Peyer's patch (tissue), 4 donors: ENCODE data around the gene TMUB1. TPM values are rescaled to one million over a fixed set of nuclear protein-coding genes. Genes with fewer than 3 reads are reported as not detected.

ENCODE experiments used
- DNase-seq, 3 donors: peaks; one replicate each; pipeline ENCODE4 v3.0.0-alpha.2; 2017 to 2019
- H3K27ac ChIP-seq, 4 donors: fragments of 200-600 bp; sonication (generic); one replicate each; pipeline ENCODE4 v1.5.1; 2016 to 2019
- H3K27me3 ChIP-seq, 2 donors: fragments of 200-600 bp; sonication (generic); one replicate each; pipeline ENCODE4 v1.5.1; 2019
- H3K36me3 ChIP-seq, 3 donors: fragments of 200-600 bp; sonication (generic); one replicate each; pipeline ENCODE4 v1.5.1; 2016 to 2019
- H3K4me1 ChIP-seq, 4 donors: fragments of 200-600 bp; sonication (generic); one replicate each; pipeline ENCODE4 v1.5.1; 2016 to 2019
- H3K4me3 ChIP-seq, 4 donors: fragments of 200-600 bp; sonication (generic); 1 replicate in 3 of 4; 2 replicates in 1 of 4; pipeline ENCODE4 v1.5.1; 2016 to 2019; ENCODE audit warnings: mild to moderate bottlenecking in 1 of 4
- H3K9me3 ChIP-seq, 4 donors: fragments of 200-600 bp; sonication (generic); one replicate each; pipeline ENCODE4 v1.5.1; 2016 to 2019; ENCODE audit warnings: mild to moderate bottlenecking in 1 of 4
- POLR2A ChIP-seq, 2 donors: fragments of 450-650 bp; IDR thresholded peaks; one replicate each; pipeline ENCODE4 v1.5.1; 2017; ENCODE audit warnings: antibody characterized with exemption in 2 of 2, mild to moderate bottlenecking in 2 of 2, moderate library complexity in 2 of 2
- total RNA-seq, 4 donors: library from RNA; depleted of rRNA; stranded (reverse); fragments of >200 nt; gene quantifications; one replicate each; pipeline ENCODE4 v1.1.0, GENCODE V29; 2016
- TF ChIP-seq, protein P1 (sequence below), 6 experiments: fragments of 450-650 bp in 4 of 6; fragments of 200-600 bp in 2 of 6; sonication (generic) in 1 of 6; IDR thresholded peaks; one replicate each; pipeline ENCODE4 v1.5.1; 2017 to 2019; ENCODE audit warnings: antibody characterized with exemption in 6 of 6, mild to moderate bottlenecking in 3 of 6, moderate library complexity in 1 of 6

The TMUB1 gene
- total RNA-seq, 4 donors from 2014 or later: 38.0 to 113 (median 100) TPM

DNA sequence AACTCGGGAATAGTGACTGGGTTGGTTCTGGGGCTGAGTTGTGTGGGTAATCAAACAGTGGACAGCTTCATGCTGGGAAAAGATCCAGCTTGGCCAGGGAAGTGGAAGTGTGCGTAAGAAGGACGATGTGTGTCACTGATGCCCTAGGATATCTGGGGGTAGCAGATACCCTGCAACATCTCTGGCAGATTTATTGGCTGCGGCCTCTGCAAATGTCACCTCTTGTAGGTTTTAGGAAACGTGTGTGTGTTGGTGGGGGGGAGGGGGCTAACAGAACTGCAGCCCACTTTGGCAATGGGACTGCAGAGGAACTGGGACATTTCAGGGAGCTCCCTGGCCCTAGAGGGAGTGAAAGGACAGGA is 2.0 kb upstream of the TMUB1 start:
- TF ChIP-seq, protein P1, sequence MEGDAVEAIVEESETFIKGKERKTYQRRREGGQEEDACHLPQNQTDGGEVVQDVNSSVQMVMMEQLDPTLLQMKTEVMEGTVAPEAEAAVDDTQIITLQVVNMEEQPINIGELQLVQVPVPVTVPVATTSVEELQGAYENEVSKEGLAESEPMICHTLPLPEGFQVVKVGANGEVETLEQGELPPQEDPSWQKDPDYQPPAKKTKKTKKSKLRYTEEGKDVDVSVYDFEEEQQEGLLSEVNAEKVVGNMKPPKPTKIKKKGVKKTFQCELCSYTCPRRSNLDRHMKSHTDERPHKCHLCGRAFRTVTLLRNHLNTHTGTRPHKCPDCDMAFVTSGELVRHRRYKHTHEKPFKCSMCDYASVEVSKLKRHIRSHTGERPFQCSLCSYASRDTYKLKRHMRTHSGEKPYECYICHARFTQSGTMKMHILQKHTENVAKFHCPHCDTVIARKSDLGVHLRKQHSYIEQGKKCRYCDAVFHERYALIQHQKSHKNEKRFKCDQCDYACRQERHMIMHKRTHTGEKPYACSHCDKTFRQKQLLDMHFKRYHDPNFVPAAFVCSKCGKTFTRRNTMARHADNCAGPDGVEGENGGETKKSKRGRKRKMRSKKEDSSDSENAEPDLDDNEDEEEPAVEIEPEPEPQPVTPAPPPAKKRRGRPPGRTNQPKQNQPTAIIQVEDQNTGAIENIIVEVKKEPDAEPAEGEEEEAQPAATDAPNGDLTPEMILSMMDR (IDR thresholded peaks at IDR 0.05): no peak
- no peak for TF ChIP-seq POLR2A (IDR thresholded peaks at IDR 0.05)
- Histone ChIP-seq H3K27me3 (no peaks in the 10 kb centered on the region), H3K36me3 (no peaks in the 10 kb centered on the region), H3K4me1 (peaks cover 3 to 56% (median 34%) of the 10 kb centered on the region in 4 donors), H3K4me3 (peak overlapping the region in 2 of 4 donors; percentile 46 to 94), H3K27ac (peak overlapping the region in 3 of 4 donors; percentile 79 to 91 (median 83)), H3K9me3 (no peaks in the 10 kb centered on the region)
- no peak for DNase-seq

DNA sequence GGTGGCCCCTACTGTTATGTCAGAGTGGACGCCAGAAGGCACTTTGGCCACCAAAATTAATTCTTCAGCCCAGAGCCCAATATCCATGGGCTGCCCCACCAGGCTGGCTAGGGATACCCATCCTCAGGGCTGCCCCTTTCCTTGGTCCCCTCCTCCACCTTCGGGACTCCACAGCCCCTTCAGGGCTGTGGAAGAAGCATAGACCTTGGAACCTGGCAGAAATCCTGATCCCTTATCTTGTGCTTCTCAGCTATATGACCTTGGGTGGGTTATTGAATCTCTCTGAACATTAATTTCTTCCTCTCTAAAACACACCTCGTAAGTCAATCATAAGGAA is 499 bp upstream of the TMUB1 start:
- no peaks in the 10 kb centered on the region for H3K27me3 ChIP-seq
- no peaks in the 10 kb centered on the region for H3K9me3 ChIP-seq
- peak overlapping the region; percentile 95 to 97 (median 96) for H3K27ac ChIP-seq
- TF ChIP-seq POLR2A (IDR thresholded peaks at IDR 0.05): no peak
- TF ChIP-seq, protein P1 (IDR thresholded peaks at IDR 0.05): no peak
- peak overlapping the region; percentile 90 to 96 (median 92) for H3K4me3 ChIP-seq
- H3K4me1 ChIP-seq: peaks cover 3 to 56% (median 43%) of the 10 kb centered on the region in 4 donors
- no peak for DNase-seq
- no peaks in the 10 kb centered on the region for H3K36me3 ChIP-seq

DNA sequence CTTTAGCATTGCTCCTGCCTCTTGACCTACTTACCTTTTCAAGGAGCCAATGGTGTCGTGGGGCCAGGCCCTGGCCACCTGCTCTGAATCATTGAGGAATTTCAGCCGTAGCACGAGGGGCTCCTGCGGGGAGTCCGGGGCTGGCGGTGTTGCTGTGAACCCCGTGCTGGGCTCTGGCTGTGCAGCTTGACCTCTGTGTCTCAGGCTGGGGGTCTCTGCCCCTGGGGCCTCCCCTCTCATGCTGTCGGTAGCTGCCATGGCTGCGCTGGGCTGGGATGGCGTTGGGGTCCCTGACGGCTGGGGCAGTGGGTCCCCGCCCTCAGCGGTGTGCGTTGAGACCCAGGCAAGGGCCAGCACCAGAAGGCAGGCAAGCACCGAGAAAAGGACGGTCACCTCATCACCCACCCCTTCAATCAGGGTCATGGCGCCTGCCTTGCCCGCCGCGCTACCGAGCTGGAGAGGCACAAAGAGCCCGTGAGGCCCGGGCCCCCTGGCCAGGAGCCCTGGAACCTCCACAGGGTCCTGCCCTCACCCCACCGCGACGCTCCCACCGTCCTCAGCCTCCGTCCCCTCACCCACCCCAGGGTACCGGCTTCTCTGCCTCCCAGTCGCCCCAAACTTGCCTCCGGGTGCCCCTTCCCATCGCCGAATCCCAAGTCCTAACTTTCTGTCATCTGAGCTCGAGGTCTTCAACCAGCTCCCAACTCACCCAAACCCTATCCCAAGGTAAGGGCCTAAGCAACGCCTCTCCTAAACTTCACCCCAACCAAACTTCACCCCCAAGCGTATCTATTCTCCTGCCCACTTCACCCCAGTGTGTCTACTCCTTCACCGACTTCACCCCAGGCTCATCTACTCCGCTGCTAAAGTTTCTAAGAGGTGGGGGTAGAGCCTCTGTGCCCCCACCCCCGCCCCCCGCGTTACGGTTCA is 887 bp downstream of the TMUB1 start:
- peak in 1 of 3 donors; percentile 48 for DNase-seq
- Histone ChIP-seq H3K27ac (peak overlapping the region; percentile 95 to 97 (median 96)), H3K4me1 (peaks cover 3 to 52% (median 37%) of the 10 kb centered on the region in 4 donors), H3K9me3 (no peaks in the 10 kb centered on the region), H3K27me3 (no peaks in the 10 kb centered on the region), H3K36me3 (no peaks in the 10 kb centered on the region), H3K4me3 (peak overlapping the region; percentile 90 to 96 (median 94))
- TF ChIP-seq, protein P1 (IDR thresholded peaks at IDR 0.05): no peak
- TF ChIP-seq POLR2A (IDR thresholded peaks at IDR 0.05): no peak

DNA sequence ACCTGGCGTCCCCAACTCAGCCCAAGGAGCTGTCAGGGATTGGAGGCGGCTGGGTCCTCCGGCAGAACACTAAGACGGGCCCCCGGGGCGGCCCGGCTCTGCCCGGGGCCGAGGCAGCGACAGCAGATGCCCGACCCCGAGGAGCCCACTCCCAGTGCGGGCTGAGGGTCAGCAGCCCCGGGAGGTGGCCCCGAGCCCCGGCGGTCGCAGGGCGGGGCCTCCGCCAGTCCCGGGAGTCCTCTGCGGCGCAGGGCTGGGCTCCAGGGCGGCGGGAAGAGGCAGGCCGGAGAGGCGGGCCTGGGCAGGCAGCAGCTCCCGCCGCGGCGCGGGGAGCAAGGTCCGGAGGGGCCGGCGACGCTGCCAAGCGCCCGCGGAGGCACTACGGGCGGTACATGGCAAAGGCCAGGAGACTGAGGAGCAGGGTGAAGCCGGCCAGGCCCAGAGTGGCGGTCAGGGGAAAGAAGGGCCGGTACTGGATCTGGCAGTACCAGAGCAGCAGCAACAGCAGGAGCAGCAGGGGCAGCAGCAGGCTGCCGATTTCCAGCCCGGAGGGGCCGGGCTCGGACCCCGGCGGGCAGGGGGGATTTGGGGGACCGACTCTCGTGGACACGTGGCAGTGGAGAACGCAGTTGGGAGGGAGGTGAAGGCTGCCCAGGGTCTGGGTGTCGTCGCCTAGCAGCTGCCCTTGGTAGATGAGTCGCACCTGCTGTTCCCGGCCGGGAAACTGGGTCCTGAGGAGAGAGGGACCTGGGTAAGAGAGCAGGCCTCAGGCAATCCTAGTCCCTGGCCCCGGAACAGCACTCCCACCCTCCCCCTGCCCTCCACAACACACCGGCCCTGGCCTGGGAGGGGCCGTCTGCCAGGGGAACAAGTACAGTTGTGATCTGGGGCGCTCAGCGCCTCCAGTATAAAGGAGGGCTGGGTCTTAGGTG is 1.9 kb downstream of the TMUB1 start:
- Histone ChIP-seq H3K4me1 (peaks cover 3 to 52% (median 34%) of the 10 kb centered on the region in 4 donors), H3K27me3 (no peaks in the 10 kb centered on the region), H3K27ac (peak overlapping the region; percentile 95 to 97 (median 96)), H3K4me3 (peak overlapping the region; percentile 93 to 96 (median 95)), H3K9me3 (no peaks in the 10 kb centered on the region), H3K36me3 (peaks cover 0 to 8% (median 0%) of the 10 kb centered on the region in 3 donors)
- TF ChIP-seq, protein P1 (IDR thresholded peaks at IDR 0.05): no peak
- TF ChIP-seq POLR2A (IDR thresholded peaks at IDR 0.05): peak in 1 of 2 donors; percentile 30
- peak in 2 of 3 donors; percentile 65 to 83 for DNase-seq

DNA sequence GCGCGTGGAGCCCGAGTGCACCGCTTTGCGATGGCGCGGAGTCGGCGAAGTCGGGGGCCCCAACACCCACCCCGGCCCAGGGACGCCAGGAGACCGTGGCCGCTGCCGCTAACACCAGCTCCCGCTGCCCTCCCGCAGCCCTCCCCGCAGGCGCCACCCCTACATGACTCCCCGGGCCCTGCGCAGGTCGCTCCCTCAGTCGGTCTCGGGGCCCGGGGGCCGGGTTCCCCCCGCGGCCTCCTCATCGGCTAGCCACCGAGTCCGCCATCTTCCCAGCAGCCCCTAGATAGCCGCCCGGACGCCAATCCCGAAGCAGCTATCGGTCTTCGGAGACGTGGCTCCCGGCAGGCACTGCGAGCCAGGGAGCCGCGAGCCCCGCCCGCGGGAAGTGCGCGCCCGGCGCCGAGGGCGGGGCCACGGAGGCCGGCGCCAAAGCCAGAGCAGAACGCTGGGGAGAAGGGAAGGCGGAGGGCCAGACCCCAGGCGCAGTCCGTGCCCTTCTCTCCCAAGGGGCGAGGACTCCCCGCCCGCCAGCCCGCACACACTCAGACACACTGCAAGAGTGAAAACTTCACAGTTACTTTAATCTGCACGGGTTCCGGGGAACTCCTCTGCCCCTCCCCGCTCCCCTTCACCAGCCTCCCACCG is 2.6 kb downstream of the TMUB1 start, which contains the start of gene FASTK:
TSS of gene FASTK (minus strand) at position 288 of the 648 bp plus-strand sequence. CDS start at position 245, 43 bp downstream.
- peaks cover 3 to 50% (median 34%) of the 10 kb centered on the region in 4 donors for H3K4me1 ChIP-seq
- no peaks in the 10 kb centered on the region for H3K27me3 ChIP-seq
- peaks cover 0 to 14% (median 0%) of the 10 kb centered on the region in 3 donors for H3K36me3 ChIP-seq
- no peaks in the 10 kb centered on the region for H3K9me3 ChIP-seq
- H3K4me3 ChIP-seq: peak within 1 kb of the TSS; percentile 93 to 96 (median 95)
- peak; percentile 91 to 95 (median 93) for DNase-seq
- peak; percentile 74 to 81 for TF ChIP-seq POLR2A (IDR thresholded peaks at IDR 0.05)
- TF ChIP-seq, protein P1 (IDR thresholded peaks at IDR 0.05): no peak
- peak within 1 kb of the TSS; percentile 95 to 97 (median 96) for H3K27ac ChIP-seq
